A549 (cell line): ENCODE results near the gene TUFM. TPM values are rescaled to one million over a fixed set of nuclear protein-coding genes. Genes with fewer than 3 reads are reported as not detected.

Source experiments
- ATAC-seq, 2 experiments: fragments of 200-7000 bp in 1 of 2; fragments of >200 bp in 1 of 2; cut with Nextera tagmentation in 1 of 2; cut with Tn5 transposase in 1 of 2; 3 replicates each; pipeline versions ENCODE4 v1.8.0 to v1.9.1; 2018 to 2020; ENCODE audit warnings: mild to moderate bottlenecking in 1 of 2, moderate library complexity in 1 of 2
- CTCF ChIA-PET: fragments of 300-600 bp; sonication (Branson Sonifier 250); formaldehyde crosslinking; extraction: SDS; loops from one replicate; lab custom pipeline; 2021; ENCODE audit warnings: antibody characterized with exemption, inconsistent platforms; lab: Yijun Ruan, JAX
- POLR2A ChIA-PET: fragments of 350-600 bp; formaldehyde crosslinking; extraction: SDS; loops from one replicate; lab custom pipeline; 2021; ENCODE audit warnings: antibody characterized with exemption, inconsistent platforms; lab: Yijun Ruan, JAX
- DNase-seq, 2 experiments: peaks; one replicate each; pipeline versions ENCODE4 v3.0.0 to v3.0.0-alpha.2; 2011 to 2016; ENCODE audit warnings: low read depth in 1 of 2, low spot score in 1 of 2
- FAIRE-seq: peaks from 2 replicates; lab custom pipeline; 2011; peaks lifted over from hg19 to GRCh38; lab: Jason Lieb, UNC
- H3K27ac ChIP-seq, 2 experiments: fragments of >200 bp; sonication (Bioruptor Twin); formaldehyde crosslinking; 3 replicates each; pipeline ENCODE4 v1.5.1; 2016 to 2017
- H3K4me1 ChIP-seq: fragments of >200 bp; sonication (Bioruptor Twin); formaldehyde crosslinking; 3 replicates; pipeline ENCODE4 v1.6.1; 2016
- H3K4me2 ChIP-seq: fragments of >200 bp; sonication (Bioruptor Twin); formaldehyde crosslinking; 3 replicates; pipeline ENCODE4 v1.6.1; 2016
- H3K4me3 ChIP-seq: fragments of >200 bp; sonication (Bioruptor Twin); formaldehyde crosslinking; 3 replicates; pipeline ENCODE4 v1.5.1; 2016
- H3K9me3 ChIP-seq: fragments of >200 bp; sonication (Bioruptor Twin); formaldehyde crosslinking; 3 replicates; pipeline ENCODE4 v1.6.1; 2016
- BHLHE40 ChIP-seq: IDR thresholded peaks from 2 replicates; pipeline ENCODE4 v1.6.1; 2012; ENCODE audit warnings: low read depth, low read length, inconsistent platforms
- CBX8 ChIP-seq: fragments of 200-600 bp; sonication (generic); IDR thresholded peaks from 2 replicates; pipeline ENCODE4 v1.6.1; 2016
- CHD2 ChIP-seq: fragments of 150-350 bp; IDR thresholded peaks from 2 replicates; pipeline ENCODE4 v1.6.1; 2014; ENCODE audit warnings: low read length; ENCODE audit not compliant: partially characterized antibody
- CTCF ChIP-seq: fragments of >200 bp; sonication (Bioruptor Twin); formaldehyde crosslinking; IDR thresholded peaks from 3 replicates; pipeline ENCODE4 v1.5.1; 2016
- EHMT2 ChIP-seq: fragments of 200-600 bp; sonication (generic); IDR thresholded peaks from 2 replicates; pipeline ENCODE4 v1.6.1; 2016; ENCODE audit warnings: antibody characterized with exemption, low read depth, mild to moderate bottlenecking, moderate library complexity
- EP300 ChIP-seq, 2 experiments: fragments of >200 bp; sonication (Bioruptor Twin); formaldehyde crosslinking; IDR thresholded peaks; 2 replicates in 1 of 2; 3 replicates in 1 of 2; pipeline ENCODE4 v1.6.1; 2016 to 2017
- FOSB ChIP-seq: fragments of 250-450 bp; sonication (Bioruptor Pico); IDR thresholded peaks from 2 replicates; pipeline ENCODE4 v1.5.0; 2020; ENCODE audit warnings: mild to moderate bottlenecking, moderate library complexity
- FOSL2 ChIP-seq, 2 experiments: fragments of 450-650 bp in 1 of 2; fragments of >200 bp in 1 of 2; sonication (Bioruptor Twin) in 1 of 2; formaldehyde crosslinking; IDR thresholded peaks; 2 replicates each; pipeline versions ENCODE4 v1.5.0 to v1.6.1; 2016 to 2020; ENCODE audit warnings: mild to moderate bottlenecking in 1 of 2, moderate library complexity in 1 of 2
- HEYL ChIP-seq: fragments of 250-450 bp; sonication (Bioruptor Pico); IDR thresholded peaks from 2 replicates; pipeline ENCODE4 v1.8.0; 2021; ENCODE audit warnings: mild to moderate bottlenecking, moderate library complexity
- HOXB13 ChIP-seq: fragments of 250-450 bp; sonication (Bioruptor Pico); IDR thresholded peaks from 2 replicates; pipeline ENCODE4 v1.5.0; 2020; ENCODE audit warnings: low read depth, mild to moderate bottlenecking, moderate library complexity
- MAFK ChIP-seq: fragments of 450-650 bp; IDR thresholded peaks from 2 replicates; pipeline ENCODE4 v1.6.1; 2014; ENCODE audit not compliant: partially characterized antibody
- MAZ ChIP-seq: fragments of 150-350 bp; IDR thresholded peaks from 2 replicates; pipeline ENCODE4 v1.6.1; 2014; ENCODE audit warnings: antibody characterized with exemption, low read depth, low read length, borderline replicate concordance
- NPAS2 ChIP-seq: fragments of 250-450 bp; sonication (Bioruptor Pico); IDR thresholded peaks from 2 replicates; pipeline ENCODE4 v1.8.0; 2022; ENCODE audit warnings: mild to moderate bottlenecking, moderate library complexity, borderline replicate concordance
- PBX3 ChIP-seq: IDR thresholded peaks from 2 replicates; pipeline ENCODE4 v1.6.1; 2012
- PHF8 ChIP-seq: fragments of 200-600 bp; sonication (generic); IDR thresholded peaks from 2 replicates; pipeline ENCODE4 v1.6.1; 2016; ENCODE audit warnings: low read depth, mild to moderate bottlenecking, antibody characterized with exemption, moderate library complexity, borderline replicate concordance
- REST ChIP-seq: fragments of 200-600 bp; sonication (generic); IDR thresholded peaks from 2 replicates; pipeline ENCODE4 v1.6.1; 2016; ENCODE audit warnings: antibody characterized with exemption, mild to moderate bottlenecking, moderate library complexity
- RFX5 ChIP-seq: fragments of 450-650 bp; IDR thresholded peaks from 2 replicates; pipeline ENCODE4 v1.7.1; 2014; ENCODE audit warnings: antibody characterized with exemption, mild to moderate bottlenecking, moderate library complexity
- SREBF2 ChIP-seq: fragments of 450-650 bp; IDR thresholded peaks from 2 replicates; pipeline ENCODE4 v1.6.1; 2014; ENCODE audit warnings: mild to moderate bottlenecking, moderate library complexity
- TFCP2L1 ChIP-seq: fragments of 250-450 bp; sonication (Bioruptor Pico); IDR thresholded peaks from 2 replicates; pipeline ENCODE4 v1.5.0; 2021; ENCODE audit warnings: mild to moderate bottlenecking
- WGBS: methylation state at CpG from one replicate; pipeline ENCODE4 v1.1.6; 2017; ENCODE audit errors: missing lambda C conversion rate; 5-methylcytosine and 5-hydroxymethylcytosine counted together
- polyA plus RNA-seq, 4 experiments: library from polyadenylated mRNA; depleted of rRNA in 3 of 4; stranded (reverse); fragments of >200 nt; fragmentation: RNase III in 1 of 4; extraction: RNeasy Plus Mini Kit Qiagen cat#74134 plus additional on column Dnase treatment in 1 of 4; gene quantifications; 2 replicates in 3 of 4; 3 replicates in 1 of 4; pipeline ENCODE4 v1.2.3, GENCODE V29; 2011 to 2017

The TUFM gene
- polyA plus RNA-seq, 2 of the 4 experiments (the other 2 are of a cell fraction) = 159 to 260 TPM

- TF ChIP-seq REST (peak; percentile 75), MAZ (peak; percentile 92; the same call in 1 of the 2 replicates)
Measured at GRCh38 chr16:28823873-28824716, 22.1 kb downstream of the TUFM start (continued).

GRCh38 chr16:28823291-28823872 lies 22.8 kb downstream of the TUFM start:
- peak overlapping the region; percentile 100 for H3K4me3 ChIP-seq
- peaks cover 37% of the 10 kb centered on the region for H3K4me1 ChIP-seq
- ATAC-seq (peak; percentile 11 to 30; a peak in 4 of 6 replicates), FAIRE-seq (no peak), DNase-seq (no peak)
- H3K9me3 ChIP-seq = peaks cover 4% of the 10 kb centered on the region; the same call in 1 of the 3 replicates
- POLR2A ChIA-PET = interaction anchor here (0.6 to 3.6 kb wide), 15 partner anchors 8 to 194 kb away, joined by 3 to 38 read pairs (median 5); partner anchors contain the start of genes NFATC2IP, RABEP2, SH2B1 and SPNS1
- TF ChIP-seq HOXB13 (CRISPR knock-in tag) (no peak), MAZ (no peak), SREBF2 (no peak), RFX5 (no peak), BHLHE40 (no peak), CTCF (no peak), CBX8 (no peak), PHF8 (peak; percentile 51), NPAS2 (CRISPR knock-in tag) (no peak), HEYL (CRISPR knock-in tag) (no peak), PBX3 (no peak), CHD2 (no peak), MAFK (no peak), FOSB (CRISPR knock-in tag) (no peak), TFCP2L1 (0 out of 2 replicates have a peak, but pooled peaks have one; percentile 69), FOSL2 (IDR thresholded peaks at IDR 0.05) (no peak), FOSL2 (CRISPR knock-in tag; IDR thresholded peaks at IDR 0.05) (no peak), EP300 (IDR thresholded peaks at IDR 0.05) (no peak), EHMT2 (no peak)
- TF ChIP-seq, all 56 proteins: peak for 2
- Histone ChIP-seq H3K4me2 (peak overlapping the region; percentile 87), H3K27ac (peak overlapping the region; percentile 95 to 100)
- 0% methylated on average over 4 of the region's 62 CpGs for whole genome bisulfite sequencing
- CTCF ChIA-PET = interaction anchor here (1.3 to 2.8 kb wide), 3 partner anchors 12 to 123 kb away, joined by 4 to 13 read pairs (median 8); no protein-coding TSS in a partner anchor
